Measurements from ENCODE around the gene ERG.

GRCh38 chr21:38527737-38528136 is 29.5 kb upstream of the ERG start:
- TF ChIP-seq, protein P1, sequence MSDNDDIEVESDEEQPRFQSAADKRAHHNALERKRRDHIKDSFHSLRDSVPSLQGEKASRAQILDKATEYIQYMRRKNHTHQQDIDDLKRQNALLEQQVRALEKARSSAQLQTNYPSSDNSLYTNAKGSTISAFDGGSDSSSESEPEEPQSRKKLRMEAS (IDR thresholded peaks at IDR 0.05) = no peak
- TF ChIP-seq ZNF280D (CRISPR knock-in tag; IDR thresholded peaks at IDR 0.05) (no peak), ZNF318 (CRISPR knock-in tag; IDR thresholded peaks at IDR 0.05) (no peak), ZNF570 (CRISPR knock-in tag; IDR thresholded peaks at IDR 0.05; ENCODE audit: borderline replicate concordance) (no peak)
- TF ChIP-seq, protein P2, sequence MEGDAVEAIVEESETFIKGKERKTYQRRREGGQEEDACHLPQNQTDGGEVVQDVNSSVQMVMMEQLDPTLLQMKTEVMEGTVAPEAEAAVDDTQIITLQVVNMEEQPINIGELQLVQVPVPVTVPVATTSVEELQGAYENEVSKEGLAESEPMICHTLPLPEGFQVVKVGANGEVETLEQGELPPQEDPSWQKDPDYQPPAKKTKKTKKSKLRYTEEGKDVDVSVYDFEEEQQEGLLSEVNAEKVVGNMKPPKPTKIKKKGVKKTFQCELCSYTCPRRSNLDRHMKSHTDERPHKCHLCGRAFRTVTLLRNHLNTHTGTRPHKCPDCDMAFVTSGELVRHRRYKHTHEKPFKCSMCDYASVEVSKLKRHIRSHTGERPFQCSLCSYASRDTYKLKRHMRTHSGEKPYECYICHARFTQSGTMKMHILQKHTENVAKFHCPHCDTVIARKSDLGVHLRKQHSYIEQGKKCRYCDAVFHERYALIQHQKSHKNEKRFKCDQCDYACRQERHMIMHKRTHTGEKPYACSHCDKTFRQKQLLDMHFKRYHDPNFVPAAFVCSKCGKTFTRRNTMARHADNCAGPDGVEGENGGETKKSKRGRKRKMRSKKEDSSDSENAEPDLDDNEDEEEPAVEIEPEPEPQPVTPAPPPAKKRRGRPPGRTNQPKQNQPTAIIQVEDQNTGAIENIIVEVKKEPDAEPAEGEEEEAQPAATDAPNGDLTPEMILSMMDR (CRISPR knock-in tag; IDR thresholded peaks at IDR 0.05) = no peak

Measured in HepG2 (cell line).